K562 (cell line): ENCODE results near the gene TAL1.

Experiments used
- BCOR ChIP-seq: fragments of 450-650 bp; IDR thresholded peaks from 2 replicates; pipeline ENCODE4 v1.6.1; 2016
- EZH2 ChIP-seq: IDR thresholded peaks from 2 replicates; pipeline ENCODE4 v1.6.1; 2012; ENCODE audit warnings: low read depth, mild to moderate bottlenecking, inconsistent platforms, low read length, borderline replicate concordance
- GABPB2 ChIP-seq: fragments of 250-450 bp; sonication (Bioruptor Pico); conservative IDR thresholded peaks from 2 replicates; pipeline ENCODE4 v1.5.1; 2021; ENCODE audit warnings: mild to moderate bottlenecking
- ILK ChIP-seq: fragments of 450-650 bp; IDR thresholded peaks from 2 replicates; pipeline ENCODE4 v1.6.1; 2016; ENCODE audit warnings: missing genetic modification characterization, low read depth, mild to moderate bottlenecking, missing compliant biosample characterization, moderate library complexity, borderline replicate concordance
- MXI1 ChIP-seq: IDR thresholded peaks from 2 replicates; pipeline ENCODE4 v1.6.1; 2011; ENCODE audit warnings: low read depth, mild to moderate bottlenecking, improper control_type of control experiment, low read length
- MYC ChIP-seq, 2 experiments: fragments of 250-450 bp in 1 of 2; sonication (Bioruptor Pico) in 1 of 2; IDR thresholded peaks; 2 replicates each; pipeline versions ENCODE4 v1.5.1 to v1.6.1; 2012 to 2021; ENCODE audit warnings: low read depth in 2 of 2, borderline replicate concordance in 1 of 2, improper control_type of control experiment in 1 of 2, low read length in 1 of 2, mild to moderate bottlenecking in 1 of 2, moderate library complexity in 1 of 2
- RBM15 ChIP-seq: fragments of 200-400 bp; formaldehyde crosslinking; IDR thresholded peaks from 2 replicates; pipeline ENCODE4 v1.6.1; 2018; ENCODE audit warnings: mild to moderate bottlenecking, low read length, moderate library complexity; ENCODE audit not compliant: insufficient read depth
- TBP ChIP-seq: optimal IDR thresholded peaks from 2 replicates; pipeline ENCODE3; 2011; ENCODE audit warnings: low read depth, low read length, improper control_type of control experiment
- YBX1 ChIP-seq: fragments of 450-650 bp; IDR thresholded peaks from 2 replicates; pipeline ENCODE4 v1.7.1; 2016; ENCODE audit warnings: mild to moderate bottlenecking
- ZNF695 ChIP-seq: fragments of 450-650 bp; formaldehyde crosslinking; IDR thresholded peaks from 2 replicates; pipeline ENCODE4 v1.4.0; 2020; ENCODE audit warnings: mild to moderate bottlenecking, moderate library complexity
- TF ChIP-seq, protein P1 (sequence below), 3 experiments: IDR thresholded peaks in 2 of 3; conservative IDR thresholded peaks in 1 of 3; 2 replicates each; pipeline ENCODE4 v1.5.1; 2011 to 2012; ENCODE audit warnings: low read length in 3 of 3, mild to moderate bottlenecking in 3 of 3, control low read depth in 2 of 3, improper control_type of control experiment in 1 of 3, inconsistent platforms in 1 of 3, low read depth in 1 of 3, mixed read lengths in 1 of 3, moderate library complexity in 1 of 3; ENCODE audit not compliant: insufficient read depth in 2 of 3

DNA sequence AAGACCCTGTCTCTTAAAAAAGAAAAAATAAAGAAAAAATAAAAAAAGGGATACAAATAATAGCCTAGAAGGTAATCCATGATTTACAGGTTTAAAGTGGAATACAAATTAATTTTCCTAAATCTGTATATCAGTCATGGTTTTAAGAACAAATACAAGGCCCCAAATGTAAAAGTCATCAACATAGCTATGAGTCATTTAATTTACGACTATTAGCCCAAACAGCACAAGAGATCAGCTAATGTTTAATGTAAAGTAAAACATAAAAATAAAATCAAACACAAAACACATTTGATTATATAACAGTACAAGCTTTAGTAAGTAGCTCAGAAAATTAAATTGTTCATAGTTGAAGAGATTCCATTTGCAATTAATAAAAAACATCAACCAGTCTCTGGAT lies 20.3 kb upstream of the TAL1 start:
- TF ChIP-seq TBP (no peak), BCOR (no peak), ILK (tag) (no peak), ZNF695 (CRISPR knock-in tag) (no peak), RBM15 (no peak), MYC (IDR thresholded peaks at IDR 0.05; ENCODE audit: low read depth, low read length) (no peak), MYC (CRISPR knock-in tag; IDR thresholded peaks at IDR 0.05; ENCODE audit: borderline replicate concordance, low read depth) (no peak), EZH2 (no peak), MXI1 (no peak), YBX1 (no peak), GABPB2 (CRISPR knock-in tag) (no peak)
- TF ChIP-seq, protein P1, sequence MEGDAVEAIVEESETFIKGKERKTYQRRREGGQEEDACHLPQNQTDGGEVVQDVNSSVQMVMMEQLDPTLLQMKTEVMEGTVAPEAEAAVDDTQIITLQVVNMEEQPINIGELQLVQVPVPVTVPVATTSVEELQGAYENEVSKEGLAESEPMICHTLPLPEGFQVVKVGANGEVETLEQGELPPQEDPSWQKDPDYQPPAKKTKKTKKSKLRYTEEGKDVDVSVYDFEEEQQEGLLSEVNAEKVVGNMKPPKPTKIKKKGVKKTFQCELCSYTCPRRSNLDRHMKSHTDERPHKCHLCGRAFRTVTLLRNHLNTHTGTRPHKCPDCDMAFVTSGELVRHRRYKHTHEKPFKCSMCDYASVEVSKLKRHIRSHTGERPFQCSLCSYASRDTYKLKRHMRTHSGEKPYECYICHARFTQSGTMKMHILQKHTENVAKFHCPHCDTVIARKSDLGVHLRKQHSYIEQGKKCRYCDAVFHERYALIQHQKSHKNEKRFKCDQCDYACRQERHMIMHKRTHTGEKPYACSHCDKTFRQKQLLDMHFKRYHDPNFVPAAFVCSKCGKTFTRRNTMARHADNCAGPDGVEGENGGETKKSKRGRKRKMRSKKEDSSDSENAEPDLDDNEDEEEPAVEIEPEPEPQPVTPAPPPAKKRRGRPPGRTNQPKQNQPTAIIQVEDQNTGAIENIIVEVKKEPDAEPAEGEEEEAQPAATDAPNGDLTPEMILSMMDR (IDR thresholded peaks at IDR 0.05 in 2 of 3, conservative IDR thresholded peaks at IDR 0.05 in 1 of 3; ENCODE audit: insufficient read depth in 2 of 3, low read depth in 1 of 3, low read length in 3 of 3), result no peak
